HG03039 (cell line): ENCODE results near the gene CDA.

Source experiments
- ATAC-seq: cut with Tn5 transposase; IDR thresholded peaks from one replicate; pipeline ENCODE4 v1.9.1; 2021; ENCODE audit warnings: mild to moderate bottlenecking, moderate library complexity; ENCODE audit not compliant: unreplicated experiment

Gene CDA

DNA sequence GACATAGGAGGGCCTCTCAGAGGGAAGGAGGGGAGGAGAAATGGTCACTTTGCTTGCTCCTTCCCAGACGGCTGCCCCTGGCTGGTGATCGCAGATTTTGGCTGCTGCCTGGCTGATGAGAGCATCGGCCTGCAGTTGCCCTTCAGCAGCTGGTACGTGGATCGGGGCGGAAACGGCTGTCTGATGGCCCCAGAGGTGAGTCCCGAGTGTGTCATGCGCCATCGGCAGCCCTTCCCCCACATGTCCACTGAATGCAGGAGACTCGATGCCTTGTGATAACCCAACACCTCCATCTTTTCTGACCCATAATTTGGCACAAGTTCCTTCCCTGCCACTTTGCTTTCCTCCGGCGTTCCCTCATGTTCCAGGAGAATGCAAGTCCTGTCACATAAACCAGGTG lies 59.5 kb downstream of the CDA start:
- no peak for ATAC-seq

DNA sequence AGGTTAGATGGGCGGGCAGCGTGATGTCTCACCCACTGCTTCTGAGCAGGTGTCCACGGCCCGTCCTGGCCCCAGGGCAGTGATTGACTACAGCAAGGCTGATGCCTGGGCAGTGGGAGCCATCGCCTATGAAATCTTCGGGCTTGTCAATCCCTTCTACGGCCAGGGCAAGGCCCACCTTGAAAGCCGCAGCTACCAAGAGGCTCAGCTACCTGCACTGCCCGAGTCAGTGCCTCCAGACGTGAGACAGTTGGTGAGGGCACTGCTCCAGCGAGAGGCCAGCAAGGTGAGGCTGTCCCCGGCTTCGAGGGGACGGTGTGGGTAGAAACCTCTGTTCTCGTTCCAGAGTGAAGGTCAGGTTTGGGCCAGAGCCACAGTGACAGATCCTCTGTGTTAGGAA lies 60.0 kb downstream of the CDA start:
- no peak for ATAC-seq

DNA sequence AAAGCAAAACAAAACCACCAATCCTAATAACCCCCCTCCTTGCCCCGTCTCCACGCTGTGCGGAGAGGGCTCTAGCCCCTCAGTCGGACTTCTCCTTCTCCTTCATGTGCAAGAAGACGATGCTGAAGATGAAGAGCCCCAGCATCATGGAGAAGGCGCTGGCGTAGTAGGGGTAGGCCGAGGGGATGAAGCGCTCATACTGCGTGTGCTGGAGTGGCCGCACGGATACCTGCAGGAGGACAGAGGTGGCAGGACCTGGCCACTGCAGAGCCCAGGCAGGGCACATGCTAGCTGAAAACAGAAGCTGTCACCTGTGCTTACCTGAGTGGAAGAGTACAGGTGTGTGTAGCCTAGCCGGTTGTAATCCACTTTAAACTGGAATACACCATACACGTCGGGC lies 63.4 kb downstream of the CDA start:
- no peak for ATAC-seq

DNA sequence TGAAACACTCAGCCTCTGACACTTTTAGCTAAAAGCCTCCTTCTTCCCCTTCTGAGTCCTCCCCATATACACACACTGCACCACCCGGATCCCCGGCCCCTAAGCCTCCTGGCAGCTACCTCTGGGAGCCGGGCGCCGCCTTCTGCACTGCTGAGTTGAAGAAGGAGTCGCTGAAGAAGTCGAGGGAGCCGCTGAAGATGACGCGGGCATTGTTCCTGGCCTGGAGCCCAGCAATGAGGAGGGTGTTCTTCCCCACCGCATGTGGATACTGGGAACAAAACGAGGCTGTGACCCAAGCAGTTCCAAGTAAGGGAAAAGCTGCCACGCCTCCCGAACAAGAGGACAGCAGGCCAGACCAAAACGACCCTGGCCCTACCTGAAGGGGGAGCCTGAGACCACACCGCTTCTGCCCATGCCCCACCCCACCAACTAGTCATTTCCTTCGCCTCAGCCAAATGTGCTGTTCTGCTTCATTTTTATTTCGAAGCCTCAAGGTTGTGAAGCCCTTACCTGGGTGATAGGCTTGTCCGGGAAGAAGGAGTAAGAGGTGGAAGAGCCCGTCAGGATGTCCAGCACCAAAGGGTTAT lies 65.3 kb downstream of the CDA start:
- ATAC-seq = no peak

DNA sequence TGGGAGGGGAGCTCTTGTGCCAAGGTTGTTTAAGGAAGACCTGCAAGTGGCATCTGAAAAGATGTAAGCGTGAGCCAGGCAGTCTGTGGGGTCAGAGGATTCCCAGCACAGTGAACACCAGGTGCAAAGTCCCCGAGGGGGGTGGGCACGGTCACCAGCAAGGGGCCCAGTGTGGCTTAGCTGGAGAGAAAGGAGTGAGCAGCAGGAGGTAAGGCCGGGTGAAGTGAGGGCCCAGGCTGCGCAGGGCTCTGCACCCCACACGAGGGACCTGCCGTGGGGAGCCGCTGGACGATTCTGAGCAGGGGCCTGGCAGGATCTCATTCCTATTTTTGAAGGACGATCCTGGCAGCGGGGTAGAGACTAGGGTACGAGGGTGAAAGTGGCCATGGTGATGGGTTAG lies 68.1 kb downstream of the CDA start:
- no peak for ATAC-seq

DNA sequence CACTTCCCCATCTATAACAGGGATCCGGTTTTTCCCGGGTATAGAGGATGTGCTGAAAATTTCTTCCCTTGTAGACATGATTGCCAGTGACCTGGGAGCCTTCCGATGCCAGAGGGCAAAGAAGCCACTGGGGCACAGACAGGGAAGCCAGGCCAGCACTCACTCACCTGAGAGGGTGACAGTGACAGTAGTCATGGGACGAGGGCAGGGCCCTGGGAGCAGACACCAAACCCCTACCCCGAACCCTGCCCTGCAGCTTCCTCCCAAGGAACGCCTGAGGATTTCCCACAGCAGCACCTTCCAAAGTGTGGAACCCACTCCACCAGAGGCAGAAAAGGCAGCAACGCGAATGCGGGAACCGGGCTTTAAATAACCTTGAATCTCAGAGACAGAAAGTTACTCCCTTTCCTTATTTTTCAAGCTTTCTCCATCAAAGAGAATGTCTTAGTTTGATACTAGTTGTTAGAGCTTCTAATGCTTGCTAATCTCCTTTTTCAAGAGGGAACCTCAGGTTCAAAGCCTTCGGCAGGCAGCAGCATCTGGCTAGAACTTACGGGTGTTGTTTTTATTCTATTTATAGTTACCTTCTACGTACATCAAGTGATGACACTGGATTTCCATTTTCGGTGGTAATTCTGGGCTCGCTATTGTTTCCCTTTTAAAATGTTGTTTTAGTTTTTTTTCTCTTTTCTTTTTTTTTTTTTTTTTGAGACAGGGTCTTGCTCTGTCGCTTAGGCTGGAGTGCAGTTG lies 69.4 kb downstream of the CDA start:
- no peak for ATAC-seq

DNA sequence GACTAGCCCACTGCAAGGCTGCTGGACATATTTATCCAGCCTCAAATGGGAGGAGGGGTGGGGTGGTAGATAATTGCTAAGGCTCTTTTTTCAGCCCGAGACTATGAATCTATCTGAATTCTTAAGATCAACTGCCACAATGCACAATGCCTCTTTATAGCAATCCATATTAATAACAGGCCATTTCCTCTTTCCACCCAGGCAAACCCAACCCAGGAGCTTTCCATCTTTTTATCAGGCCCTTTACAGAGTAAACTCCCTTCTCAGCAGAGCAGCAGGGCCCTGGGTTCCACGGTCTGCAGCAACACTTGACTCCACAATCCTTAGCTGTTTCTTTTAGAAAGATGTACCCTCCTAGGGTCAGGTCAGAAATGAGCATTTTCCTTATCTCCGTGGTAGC lies 71.5 kb downstream of the CDA start:
- ATAC-seq = no peak

DNA sequence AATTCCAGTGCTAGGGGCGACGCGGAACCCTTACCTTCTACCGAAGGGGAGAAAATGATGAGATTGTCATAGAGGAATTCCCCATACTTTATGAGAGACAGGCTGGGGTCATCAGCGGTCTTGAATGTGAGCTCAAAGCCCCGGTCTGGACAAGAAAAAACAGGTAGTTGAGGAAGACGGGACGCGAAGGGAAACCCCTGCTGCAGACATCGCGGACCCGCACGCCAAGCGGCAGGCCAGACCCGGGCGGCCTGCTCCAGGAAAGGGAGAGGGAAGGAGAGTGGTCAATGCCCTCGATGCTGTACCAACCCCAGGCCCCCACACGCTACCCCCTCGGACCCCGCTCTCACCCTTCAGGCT lies 71.9 kb downstream of the CDA start:
- no peak for ATAC-seq

DNA sequence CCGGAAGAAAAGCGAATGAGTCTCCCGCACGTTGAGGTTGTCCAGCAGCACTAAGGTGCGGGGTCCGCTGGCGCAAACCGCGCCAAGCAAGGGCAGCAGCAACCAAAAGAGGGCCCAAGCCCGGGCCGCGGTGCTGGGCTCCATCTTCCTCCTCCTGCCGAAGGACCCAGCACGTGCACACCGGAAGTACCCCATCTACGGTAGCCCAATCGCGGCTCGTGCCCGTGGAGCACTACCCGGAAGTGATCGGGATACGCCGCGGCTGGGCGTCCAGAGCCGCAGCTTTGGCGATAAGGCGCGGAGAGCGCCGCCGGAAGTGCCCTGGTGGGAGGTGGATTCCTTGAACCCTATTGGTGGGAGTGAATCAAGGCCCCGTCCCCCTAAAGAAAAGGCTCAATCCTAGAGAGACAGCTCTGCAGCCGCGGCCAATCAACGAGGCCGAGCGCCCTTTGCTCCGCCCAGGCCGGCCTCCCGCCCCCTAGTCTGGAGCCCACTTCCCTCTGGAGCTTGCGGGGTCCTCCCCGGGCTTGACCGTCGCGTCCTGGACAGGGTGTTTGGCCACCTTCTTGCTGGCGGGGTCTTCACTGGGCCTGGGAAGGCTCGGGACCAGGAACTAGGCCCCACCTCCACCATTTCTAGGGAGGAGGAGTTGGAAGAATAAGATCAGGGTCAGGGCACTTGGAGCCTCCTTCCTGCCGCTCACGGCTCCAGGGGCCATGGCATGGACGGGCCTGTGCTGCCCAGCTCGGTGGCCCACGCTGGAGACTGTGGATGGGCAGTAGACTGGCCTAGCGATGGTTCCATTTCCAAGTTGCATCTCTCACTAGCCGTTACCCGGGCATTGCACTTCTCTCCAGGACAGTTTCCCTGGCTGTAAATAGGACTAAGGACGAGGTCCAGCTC lies 72.6 kb downstream of the CDA start, which contains the start of gene DDOST:
Gene DDOST, minus strand, starts transcription at position 163 of the 903 bp plus-strand sequence. Its CDS starts 19 bp downstream, at position 144.
- ATAC-seq = peak; percentile 94

DNA sequence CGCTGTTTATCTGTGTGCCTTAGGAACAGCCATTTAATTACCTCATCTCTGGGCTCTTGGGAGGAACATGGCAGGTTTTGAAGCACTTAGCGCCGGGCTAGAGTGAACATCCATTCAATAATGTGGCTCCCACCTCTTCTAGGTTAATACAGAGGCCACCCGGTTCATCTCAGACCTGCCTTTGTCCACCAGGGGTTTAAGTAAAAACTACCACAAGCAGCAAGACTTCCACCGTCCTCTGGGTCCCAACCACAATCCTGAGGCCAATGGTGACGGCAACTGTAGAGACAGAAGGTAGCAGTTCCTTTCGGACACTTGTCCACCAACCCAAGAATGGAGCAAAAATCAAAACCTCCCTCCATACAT lies 73.2 kb downstream of the CDA start:
- no peak for ATAC-seq

DNA sequence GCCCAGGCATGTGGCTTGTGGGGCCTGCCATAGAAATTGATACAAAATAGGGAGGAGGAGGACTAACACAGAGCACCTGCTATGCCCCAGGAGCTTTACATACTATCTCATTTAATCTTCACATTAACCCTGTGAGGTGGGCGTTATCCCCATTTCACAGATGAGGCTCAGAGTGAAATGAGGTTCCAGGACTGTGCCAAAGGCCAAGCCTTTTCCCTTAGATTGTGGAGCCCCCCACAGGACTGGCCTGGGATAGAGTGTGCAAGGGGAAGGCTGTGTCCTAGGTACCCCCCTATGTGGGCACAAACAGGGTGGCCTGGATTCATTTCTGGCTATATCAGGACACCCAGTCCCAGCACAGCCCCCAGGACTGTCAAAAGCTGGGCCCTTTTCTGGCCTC lies 74.5 kb downstream of the CDA start:
- ATAC-seq = no peak

DNA sequence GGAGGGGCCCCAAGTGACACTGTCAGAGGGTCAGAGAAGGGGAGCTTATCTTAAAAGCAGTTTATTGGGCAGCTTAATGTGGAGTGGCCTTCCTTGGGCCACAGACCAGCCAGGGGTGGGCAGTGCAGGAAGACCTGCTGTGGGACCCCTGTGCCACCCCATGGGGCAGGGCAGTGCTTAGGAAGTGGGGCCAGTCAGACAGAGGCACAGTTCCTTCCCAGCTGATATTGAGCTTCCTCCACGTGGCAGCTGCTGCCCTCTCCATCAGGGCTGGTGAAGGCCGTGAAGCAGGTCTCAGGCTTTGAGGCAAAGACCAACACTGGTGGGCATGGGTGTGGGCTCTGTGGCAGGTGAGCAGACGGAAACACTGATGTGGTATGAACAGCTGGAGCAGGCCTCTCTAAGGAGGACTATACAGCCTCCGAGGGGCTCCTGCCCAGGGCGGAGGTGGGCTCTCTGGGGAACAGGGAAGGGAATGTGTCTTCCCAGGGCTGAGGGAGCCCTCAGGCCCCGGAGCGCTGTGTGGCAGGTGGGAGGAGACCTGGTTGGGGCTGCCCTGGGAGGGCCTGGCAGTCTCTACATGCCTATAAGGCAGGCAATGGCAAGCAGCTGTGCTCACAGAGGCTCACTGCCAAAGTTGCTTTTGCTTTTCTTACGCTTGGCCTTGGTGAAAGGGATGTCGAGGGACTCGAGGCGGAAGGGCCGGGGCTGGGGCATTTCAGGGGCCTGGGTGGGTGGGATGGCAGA lies 75.2 kb downstream of the CDA start:
- ATAC-seq = no peak

DNA sequence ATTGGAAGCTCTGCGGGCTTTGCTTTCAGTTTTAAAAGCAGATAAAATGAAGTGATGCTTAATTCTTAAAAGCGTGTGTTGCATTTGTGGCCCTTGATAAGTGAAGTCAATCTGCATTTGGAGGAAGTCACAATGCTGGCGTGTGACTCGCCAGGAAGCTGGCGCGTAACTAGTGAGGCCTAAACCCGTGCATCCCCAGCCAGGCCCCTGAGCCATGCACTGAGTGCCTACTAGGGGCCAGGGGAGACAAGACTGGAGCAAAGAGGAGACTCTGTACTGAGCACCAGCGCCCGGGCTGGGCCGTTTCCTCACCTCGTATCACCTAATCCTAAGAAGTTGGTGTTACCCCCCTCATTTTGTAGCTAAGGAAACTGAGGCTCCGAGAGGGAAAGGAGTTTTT lies 76.8 kb downstream of the CDA start:
- ATAC-seq = no peak

DNA sequence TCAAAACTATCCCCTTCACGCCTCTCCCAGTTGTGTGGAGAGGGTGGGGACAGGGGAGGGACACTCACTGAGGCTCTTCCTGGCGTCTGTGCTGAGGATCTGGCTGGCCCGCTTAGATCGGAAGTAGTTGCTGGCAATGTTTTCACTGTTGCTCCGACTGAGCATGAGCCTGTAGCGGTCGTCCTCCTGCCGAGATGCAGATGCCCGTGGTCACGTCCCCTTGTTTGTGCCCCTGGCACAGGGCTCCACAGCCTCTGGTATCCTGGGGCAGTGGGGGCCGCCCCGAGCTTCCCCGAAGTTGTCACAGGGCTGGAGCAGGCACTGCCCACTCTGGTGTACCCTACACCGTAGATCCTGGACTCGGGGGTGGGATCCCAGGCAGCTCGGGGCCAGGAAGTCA lies 77.2 kb downstream of the CDA start:
- no peak for ATAC-seq

DNA sequence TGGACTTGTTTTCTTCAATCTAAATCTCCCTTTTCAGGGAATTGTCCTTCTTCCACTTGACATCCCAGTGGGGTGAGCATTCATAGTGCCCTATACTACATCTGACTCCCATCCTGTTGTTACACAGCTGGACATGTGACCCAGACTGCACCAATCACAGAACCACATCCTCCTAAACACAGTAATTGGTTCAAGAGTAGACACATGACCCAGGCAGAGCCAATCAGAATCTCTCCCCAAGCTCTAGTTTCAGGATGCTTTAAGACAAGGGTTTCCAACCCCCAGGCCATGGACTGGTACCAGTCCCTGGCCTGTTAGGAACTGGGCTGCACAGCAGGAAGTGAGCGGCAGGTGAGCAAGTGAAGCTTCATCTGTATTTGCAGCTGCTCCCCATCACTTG lies 77.9 kb downstream of the CDA start:
- ATAC-seq = no peak
